HL-60 (cell line): ENCODE measurements around the gene FASTK.
A peak's percentile ranks its signal among the peaks of the same experiment; 100 is the strongest.

Experiments used
- DNase-seq, 2 experiments: peaks; one replicate each; pipeline ENCODE4 v3.0.0-alpha.2; 2010 to 2020; ENCODE audit warnings: low read depth in 1 of 2, low spot score in 1 of 2
- H3K27ac ChIP-seq: fragments of 250-450 bp; sonication (Bioruptor Pico); replicated peaks from 2 replicates; pipeline ENCODE4 v1.5.1; 2020; ENCODE audit warnings: mild to moderate bottlenecking, moderate library complexity
- H3K27me3 ChIP-seq: fragments of 250-450 bp; sonication (Bioruptor Pico); 2 replicates; pipeline ENCODE4 v1.5.1; 2021; ENCODE audit warnings: mild to moderate bottlenecking, moderate library complexity; ENCODE audit not compliant: insufficient read depth, poor library complexity, severe bottlenecking
- H3K4me3 ChIP-seq: replicated peaks from 2 replicates; pipeline ENCODE4 v1.5.1; 2011; ENCODE audit warnings: mild to moderate bottlenecking, control low read depth, low read length; ENCODE audit not compliant: insufficient read depth
- CTCF ChIP-seq: IDR thresholded peaks from one replicate; pipeline ENCODE4 v1.5.1; 2011; ENCODE audit warnings: low read length, control low read depth, inconsistent platforms; ENCODE audit not compliant: insufficient read depth
- GABPA ChIP-seq: IDR thresholded peaks from 2 replicates; pipeline ENCODE4 v1.6.1; 2012; ENCODE audit warnings: low read depth
- POLR2AphosphoS5 ChIP-seq: IDR thresholded peaks from 2 replicates; pipeline ENCODE4 v1.6.1; 2012; ENCODE audit warnings: low read depth
- SPI1 ChIP-seq: IDR thresholded peaks from 2 replicates; pipeline ENCODE4 v1.6.1; 2012; ENCODE audit warnings: low read depth, mild to moderate bottlenecking, borderline replicate concordance
- long read RNA-seq: library from polyadenylated mRNA; unstranded; transcript quantifications from one replicate; pipeline ENCODE4 v2.0.0, GENCODE V29; 2020
- TF ChIP-seq, protein P1 (sequence below): IDR thresholded peaks from 2 replicates; pipeline ENCODE4 v1.6.1; 2012; ENCODE audit warnings: low read depth; ENCODE audit not compliant: insufficient replicate concordance

Gene FASTK
- long read RNA-seq, transcript FASTK-213 (9 exons, 1,826 nt): minor isoform, 8 of 157 reads
- long read RNA-seq, transcript FASTK-201 (10 exons, 1,827 nt): major isoform, 110 of 157 reads
- long read RNA-seq, partial matches to known transcripts: 7 of 157 reads
- long read RNA-seq, other reads (novel, unspliced or antisense): 26 of 157 reads

DNA sequence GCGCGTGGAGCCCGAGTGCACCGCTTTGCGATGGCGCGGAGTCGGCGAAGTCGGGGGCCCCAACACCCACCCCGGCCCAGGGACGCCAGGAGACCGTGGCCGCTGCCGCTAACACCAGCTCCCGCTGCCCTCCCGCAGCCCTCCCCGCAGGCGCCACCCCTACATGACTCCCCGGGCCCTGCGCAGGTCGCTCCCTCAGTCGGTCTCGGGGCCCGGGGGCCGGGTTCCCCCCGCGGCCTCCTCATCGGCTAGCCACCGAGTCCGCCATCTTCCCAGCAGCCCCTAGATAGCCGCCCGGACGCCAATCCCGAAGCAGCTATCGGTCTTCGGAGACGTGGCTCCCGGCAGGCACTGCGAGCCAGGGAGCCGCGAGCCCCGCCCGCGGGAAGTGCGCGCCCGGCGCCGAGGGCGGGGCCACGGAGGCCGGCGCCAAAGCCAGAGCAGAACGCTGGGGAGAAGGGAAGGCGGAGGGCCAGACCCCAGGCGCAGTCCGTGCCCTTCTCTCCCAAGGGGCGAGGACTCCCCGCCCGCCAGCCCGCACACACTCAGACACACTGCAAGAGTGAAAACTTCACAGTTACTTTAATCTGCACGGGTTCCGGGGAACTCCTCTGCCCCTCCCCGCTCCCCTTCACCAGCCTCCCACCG, at the start of gene FASTK:
Gene FASTK, minus strand, starts transcription at position 288 of the 648 bp plus-strand sequence. Its CDS starts 43 bp downstream, at position 245.
- peak in 1 of 2 experiments; percentile 89 for DNase-seq
- no peaks in the 10 kb centered on the region for H3K27me3 ChIP-seq
- peak within 1 kb of the TSS; percentile 77 for H3K4me3 ChIP-seq
- H3K27ac ChIP-seq: peak within 1 kb of the TSS; percentile 97
- TF ChIP-seq, protein P1, sequence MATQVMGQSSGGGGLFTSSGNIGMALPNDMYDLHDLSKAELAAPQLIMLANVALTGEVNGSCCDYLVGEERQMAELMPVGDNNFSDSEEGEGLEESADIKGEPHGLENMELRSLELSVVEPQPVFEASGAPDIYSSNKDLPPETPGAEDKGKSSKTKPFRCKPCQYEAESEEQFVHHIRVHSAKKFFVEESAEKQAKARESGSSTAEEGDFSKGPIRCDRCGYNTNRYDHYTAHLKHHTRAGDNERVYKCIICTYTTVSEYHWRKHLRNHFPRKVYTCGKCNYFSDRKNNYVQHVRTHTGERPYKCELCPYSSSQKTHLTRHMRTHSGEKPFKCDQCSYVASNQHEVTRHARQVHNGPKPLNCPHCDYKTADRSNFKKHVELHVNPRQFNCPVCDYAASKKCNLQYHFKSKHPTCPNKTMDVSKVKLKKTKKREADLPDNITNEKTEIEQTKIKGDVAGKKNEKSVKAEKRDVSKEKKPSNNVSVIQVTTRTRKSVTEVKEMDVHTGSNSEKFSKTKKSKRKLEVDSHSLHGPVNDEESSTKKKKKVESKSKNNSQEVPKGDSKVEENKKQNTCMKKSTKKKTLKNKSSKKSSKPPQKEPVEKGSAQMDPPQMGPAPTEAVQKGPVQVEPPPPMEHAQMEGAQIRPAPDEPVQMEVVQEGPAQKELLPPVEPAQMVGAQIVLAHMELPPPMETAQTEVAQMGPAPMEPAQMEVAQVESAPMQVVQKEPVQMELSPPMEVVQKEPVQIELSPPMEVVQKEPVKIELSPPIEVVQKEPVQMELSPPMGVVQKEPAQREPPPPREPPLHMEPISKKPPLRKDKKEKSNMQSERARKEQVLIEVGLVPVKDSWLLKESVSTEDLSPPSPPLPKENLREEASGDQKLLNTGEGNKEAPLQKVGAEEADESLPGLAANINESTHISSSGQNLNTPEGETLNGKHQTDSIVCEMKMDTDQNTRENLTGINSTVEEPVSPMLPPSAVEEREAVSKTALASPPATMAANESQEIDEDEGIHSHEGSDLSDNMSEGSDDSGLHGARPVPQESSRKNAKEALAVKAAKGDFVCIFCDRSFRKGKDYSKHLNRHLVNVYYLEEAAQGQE: peak; percentile 54
- no peak for TF ChIP-seq CTCF
- TF ChIP-seq SPI1: no peak
- TF ChIP-seq POLR2AphosphoS5: peak; percentile 74; the same call in 1 of the 2 replicates

DNA sequence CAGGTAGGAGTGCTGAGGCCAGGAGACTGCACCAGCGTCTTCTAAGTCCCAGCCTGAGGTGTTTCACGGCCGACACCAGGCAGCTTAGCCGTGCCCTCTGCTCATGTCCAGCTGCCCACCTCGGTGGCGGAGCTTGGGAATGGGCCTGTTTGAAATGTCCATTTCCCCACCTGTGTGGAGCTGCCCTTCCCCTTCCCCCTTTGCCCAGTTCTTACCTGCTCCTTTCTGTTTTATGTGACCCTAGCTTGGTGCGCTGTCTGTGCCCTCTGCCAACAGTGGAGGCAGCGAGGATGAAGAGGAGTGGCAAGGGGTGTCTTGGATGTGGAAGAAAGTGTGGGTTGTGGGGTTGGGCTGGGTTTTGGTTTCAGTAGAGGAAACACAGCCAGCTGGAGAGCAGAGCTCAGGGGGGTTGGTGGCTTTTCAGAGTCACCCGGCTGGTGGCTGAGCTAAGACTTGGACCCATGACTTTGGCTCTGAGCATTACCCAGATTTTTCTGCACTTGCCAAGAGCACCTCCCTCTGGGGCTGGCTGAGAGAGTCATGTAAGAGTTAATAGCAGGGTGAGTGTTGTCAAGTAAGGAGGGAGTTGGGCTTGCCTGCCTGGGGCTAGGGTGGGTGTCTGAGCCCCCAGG, 49.5 kb upstream of the FASTK start:
- Histone ChIP-seq H3K27me3 (no peaks in the 10 kb centered on the region), H3K4me3 (no peak overlapping the region), H3K27ac (no peak overlapping the region)
- TF ChIP-seq SPI1 (no peak), POLR2AphosphoS5 (no peak), CTCF (no peak), GABPA (no peak)
- TF ChIP-seq, protein P1: no peak
- no peak for DNase-seq

GRCh38 chr7:151129117-151129959, 48.7 kb upstream of the FASTK start:
- H3K27me3 ChIP-seq: no peaks in the 10 kb centered on the region
- H3K4me3 ChIP-seq: no peak overlapping the region
- DNase-seq: no peak
- TF ChIP-seq SPI1 (no peak), CTCF (no peak), POLR2AphosphoS5 (no peak)
- TF ChIP-seq, protein P1: no peak
- H3K27ac ChIP-seq: no peak overlapping the region
